NCI-H1092 treated with DMSO at 0.1 percent for 48 hours (cell line): Measurements from ENCODE around the gene WDR72.

ENCODE experiments used
- DNase-seq: peaks from one replicate; lab custom pipeline; 2025; lab: John Stamatoyannopoulos, UW

The WDR72 gene

GRCh38 chr15:53534105-53534839 lies 225.2 kb downstream of the WDR72 start:
- no peak for DNase-seq

DNA sequence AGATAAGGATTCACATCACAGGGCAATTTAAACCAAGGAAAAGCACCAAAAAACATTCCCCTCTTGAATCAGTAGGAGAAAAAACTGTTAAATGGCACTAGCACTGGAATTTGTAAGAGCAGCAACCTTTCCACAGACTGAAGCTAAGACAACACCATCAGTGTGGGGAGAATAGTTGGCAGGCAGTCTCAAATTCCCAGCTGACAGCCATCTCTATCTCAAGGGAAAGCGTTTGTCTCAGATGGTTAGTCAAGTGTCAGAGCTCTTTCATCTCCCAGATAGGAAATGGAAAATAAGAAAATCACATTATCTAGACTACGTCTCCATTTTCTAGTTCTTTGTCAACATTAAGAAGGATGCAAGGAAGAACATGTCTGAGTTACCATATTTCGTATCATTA lies 228.7 kb downstream of the WDR72 start:
- no peak for DNase-seq

DNA sequence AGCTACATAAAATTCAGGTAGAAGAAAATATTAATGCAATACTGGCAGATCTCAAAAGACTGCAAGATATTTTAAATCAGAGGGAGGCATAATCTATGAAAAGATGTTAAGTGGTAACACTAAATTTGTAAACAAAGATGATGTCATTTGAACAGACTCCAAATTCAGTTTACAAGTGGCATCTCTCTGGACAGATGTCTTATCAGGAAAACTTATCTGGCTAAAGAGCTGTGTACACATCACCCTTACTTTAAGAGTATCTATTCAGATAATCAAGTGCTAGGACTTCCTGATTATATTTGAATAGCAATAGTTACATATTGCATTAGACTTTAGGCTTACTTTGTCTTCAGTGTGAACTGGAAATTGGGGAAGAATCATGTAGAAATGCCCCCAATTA lies 231.5 kb downstream of the WDR72 start:
- no peak for DNase-seq

GRCh38 chr15:53525894-53526293 lies 233.6 kb downstream of the WDR72 start:
- no peak for DNase-seq

DNA sequence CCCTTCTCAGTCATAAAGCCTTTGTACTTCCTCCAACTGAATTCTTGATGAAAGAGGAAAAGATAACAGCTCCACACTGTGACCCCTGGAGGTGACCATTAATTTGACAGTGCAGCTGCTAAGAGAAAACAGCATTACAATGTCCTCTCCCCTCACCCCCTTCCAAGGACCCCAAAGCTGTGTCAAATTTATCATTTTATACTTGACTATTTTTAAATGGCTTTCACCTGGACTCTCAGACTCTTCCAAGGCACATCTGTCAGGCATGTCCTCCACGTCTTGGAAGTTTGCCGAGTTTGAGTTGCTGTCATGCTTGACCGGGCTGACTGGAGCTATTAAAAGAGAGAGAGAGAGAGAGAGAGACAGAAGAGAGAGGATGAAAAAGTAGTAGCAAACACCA lies 236.5 kb downstream of the WDR72 start:
- peak; percentile 92 for DNase-seq

DNA sequence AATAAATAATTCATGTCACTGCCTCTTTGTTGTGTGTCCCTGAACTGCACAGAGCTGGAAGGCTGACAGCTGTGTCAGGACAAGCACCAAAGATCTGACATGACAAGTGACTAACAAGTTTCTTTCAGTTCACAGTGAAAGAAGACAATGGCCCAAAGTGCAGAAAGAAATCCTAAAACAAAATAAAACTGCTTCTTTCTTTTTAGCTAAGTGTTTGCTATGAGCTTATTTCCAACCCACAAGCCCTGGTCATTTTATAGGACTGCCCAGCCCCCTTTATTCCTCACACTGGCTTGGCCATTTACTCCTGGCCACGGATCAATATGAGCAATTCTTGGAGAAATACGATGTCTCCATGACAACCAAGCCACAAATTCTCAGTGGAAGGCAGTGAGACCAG lies 238.5 kb downstream of the WDR72 start:
- DNase-seq, result no peak

GRCh38 chr15:53513431-53513830 lies 246.0 kb downstream of the WDR72 start:
- DNase-seq, result no peak

DNA sequence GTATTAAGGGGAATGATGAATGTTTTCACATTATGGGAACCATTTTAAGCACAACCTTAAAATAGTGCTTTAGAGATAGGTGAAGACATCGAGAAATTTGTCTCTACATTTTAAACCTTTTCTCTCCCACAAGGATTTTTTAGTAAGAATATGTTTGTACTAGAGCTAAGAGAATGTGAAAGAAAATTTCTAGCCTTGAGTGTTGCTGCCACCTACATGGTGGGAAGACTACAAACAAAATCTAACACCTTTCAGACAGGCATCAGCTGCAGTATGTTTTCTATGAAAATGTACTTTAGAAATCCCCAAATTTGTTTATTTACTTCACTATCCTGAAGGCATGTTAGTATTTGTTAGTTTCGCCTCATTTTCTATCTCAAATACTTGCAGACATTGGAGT lies 247.4 kb downstream of the WDR72 start:
- DNase-seq, result no peak

DNA sequence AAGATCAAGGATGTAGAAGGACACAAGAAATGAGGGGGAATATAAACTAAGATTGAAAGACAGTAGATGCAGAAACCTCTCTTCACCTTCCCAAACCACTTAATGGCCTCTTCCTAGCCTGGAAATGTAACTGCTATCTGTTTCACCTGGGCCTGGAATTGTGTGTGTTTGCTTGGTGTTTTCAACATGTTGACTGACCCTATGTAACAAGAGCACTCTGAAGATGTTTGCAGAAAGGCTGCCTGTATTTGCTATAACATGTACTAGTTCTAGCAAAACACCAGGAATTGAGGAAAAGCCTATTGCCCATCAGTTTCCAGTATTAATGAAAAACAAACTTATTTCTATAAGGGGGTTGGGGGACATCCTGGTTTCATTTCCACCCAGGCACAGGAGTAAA lies 248.3 kb downstream of the WDR72 start:
- DNase-seq, result no peak

- no peak for DNase-seq
These were observed 253.1 kb downstream of the WDR72 start for GRCh38 chr15:53506370-53506769.

DNA sequence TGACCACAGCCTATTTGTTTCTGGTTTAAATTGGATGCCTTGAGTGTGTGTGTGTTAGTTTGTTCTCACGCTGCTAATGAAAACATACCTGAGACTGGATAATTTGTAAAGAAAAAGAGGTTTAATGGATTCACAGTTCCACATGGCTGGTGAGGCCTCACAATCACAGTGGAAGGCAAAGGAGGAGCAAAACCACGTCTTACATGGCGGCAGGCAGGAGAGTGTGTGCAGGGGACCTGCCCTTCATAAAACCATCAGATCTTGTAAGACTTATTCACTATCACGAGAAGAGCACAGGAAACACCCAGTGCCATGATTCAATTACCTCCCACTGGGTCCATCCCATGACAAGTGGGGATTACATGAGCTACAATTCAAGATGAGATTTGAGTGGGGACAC lies 260.5 kb downstream of the WDR72 start:
- DNase-seq, result no peak

GRCh38 chr15:53490341-53490740 lies 269.1 kb downstream of the WDR72 start:
- no peak for DNase-seq

GRCh38 chr15:53482055-53482454 lies 277.4 kb downstream of the WDR72 start:
- DNase-seq, result no peak

DNA sequence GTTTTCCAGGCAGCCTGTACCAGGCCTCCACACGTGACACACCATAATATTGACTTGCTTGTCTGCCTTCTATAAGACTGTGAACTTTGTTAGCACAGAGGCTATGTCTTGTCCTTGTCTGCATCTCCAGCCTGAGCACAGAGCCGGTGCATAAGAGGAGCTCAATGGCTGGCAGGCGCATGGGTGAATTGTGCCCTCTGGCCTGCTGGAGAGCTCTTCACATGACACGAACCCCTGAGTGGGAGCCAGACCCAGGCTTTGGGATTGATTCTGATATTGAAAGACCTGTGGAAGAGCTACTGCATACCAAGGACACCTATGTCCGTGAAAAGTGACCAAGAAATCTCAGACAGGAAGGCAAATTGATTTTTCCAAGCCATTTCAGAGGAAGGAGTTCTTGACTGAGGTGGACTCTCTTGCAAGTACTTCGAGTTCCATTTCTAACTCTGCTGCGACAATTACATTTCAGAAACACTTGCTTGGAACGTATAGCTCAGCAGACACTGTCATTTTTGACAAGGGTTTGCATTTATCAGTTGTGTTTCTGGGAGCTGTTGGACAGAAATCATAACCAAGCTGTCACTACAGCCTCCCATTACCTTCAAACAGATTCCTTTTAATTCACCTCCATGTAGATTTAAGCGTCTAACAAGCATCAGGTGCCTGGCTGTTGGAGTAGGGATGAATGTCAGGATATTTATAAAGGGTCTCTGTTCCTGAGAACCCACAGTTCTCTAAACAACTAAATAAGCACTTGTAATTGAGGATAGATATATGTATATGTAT lies 281.3 kb downstream of the WDR72 start:
- DNase-seq, result no peak

GRCh38 chr15:53473886-53474285 lies 285.6 kb downstream of the WDR72 start:
- no peak for DNase-seq

GRCh38 chr15:53473435-53473834 lies 286.0 kb downstream of the WDR72 start:
- DNase-seq, result no peak

DNA sequence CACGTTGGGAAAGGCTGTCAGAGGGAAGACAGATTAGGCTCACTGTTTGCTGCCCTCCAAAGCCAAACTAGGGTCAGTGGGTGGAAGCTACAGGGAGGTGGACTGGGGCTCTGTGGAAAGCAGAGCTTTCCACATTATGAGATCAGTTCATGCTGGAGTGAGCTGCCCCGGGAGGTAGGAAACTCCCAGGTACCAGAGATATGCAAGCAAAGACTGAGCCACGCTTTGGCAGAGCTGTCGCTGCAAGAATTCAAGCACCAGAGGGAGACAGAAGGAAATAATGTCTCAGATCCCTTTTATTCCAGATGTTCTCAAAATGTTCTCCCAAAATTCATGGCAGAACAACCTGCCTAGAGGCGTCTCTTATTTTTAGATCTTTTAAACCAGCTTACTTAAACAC lies 286.6 kb downstream of the WDR72 start:
- no peak for DNase-seq

DNA sequence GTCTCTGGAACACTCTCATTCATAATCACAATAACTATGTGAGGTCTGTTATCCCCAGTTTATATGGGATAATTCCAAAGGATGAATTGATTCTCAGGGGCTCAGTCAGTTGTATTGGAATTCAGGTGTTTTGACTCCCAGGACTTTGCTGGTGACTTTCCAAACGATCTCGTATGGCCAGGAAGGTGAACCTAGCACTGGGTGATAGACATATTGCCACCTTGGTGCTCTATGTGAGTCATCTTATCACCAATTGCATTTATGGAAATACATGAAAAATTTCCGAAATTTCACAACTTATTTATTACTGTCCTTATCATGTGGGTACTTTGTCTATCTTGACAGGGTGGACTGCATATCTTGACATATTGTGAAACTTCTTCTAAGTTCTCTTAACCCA lies 287.3 kb downstream of the WDR72 start:
- DNase-seq, result no peak

DNA sequence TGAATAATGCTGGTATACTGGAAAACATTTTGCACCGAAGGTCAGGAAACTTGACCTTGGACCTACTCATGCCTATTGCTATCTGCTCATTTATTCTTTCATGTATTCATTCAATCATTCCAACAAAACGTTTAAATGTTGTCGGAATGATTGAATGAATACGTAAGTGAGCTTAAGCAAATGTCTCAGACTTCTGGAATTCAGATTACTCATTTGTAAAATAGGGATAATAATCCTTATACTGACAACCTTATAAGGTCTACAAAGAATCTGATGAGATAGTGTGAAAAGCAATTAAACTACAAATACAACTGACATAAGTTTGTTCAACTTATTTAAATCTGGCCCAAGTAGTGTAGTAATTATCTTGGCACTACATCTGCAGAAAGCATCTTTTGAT lies 288.7 kb downstream of the WDR72 start:
- no peak for DNase-seq

DNA sequence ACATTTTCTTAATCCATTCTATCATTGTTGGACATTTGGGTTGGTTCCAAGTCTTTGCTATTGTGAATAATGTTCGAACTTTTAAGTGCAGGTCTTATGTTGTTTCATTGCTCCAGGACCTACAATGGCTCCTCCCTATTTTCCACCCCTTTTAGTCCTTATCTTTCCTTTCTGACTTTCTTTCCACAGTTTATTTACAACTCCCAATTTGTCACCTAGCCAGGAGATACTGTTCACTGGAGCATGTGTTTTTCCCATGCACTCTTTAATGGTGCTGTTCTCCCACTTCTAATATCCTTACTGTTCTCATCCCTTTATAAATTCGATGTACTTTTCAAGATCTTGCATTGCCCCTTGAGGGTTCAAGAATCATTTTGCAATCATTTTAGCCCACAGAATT lies 290.0 kb downstream of the WDR72 start:
- DNase-seq, result no peak
